Nephron (organoid): ENCODE results near the gene ELMOD3.
"Not testable (repeated sequence)": the region's sequence is repeated elsewhere in the genome, so short reads cannot be mapped to it uniquely, and the experiment has no call there.

ENCODE experiments used
- H3K27ac Mint-ChIP-seq, 3 experiments: 2 replicates each; pipeline ENCODE4 v1.8.0; 2020; ENCODE audit warnings: mixed read lengths in 3 of 3, mild to moderate bottlenecking in 2 of 3, moderate library complexity in 1 of 3
- H3K27me3 Mint-ChIP-seq: 2 replicates; pipeline ENCODE4 v1.8.0; 2021; ENCODE audit warnings: low read depth, mild to moderate bottlenecking, moderate library complexity, mixed read lengths
- H3K36me3 Mint-ChIP-seq: 2 replicates; pipeline ENCODE4 v1.8.0; 2020; ENCODE audit warnings: low read depth, mixed read lengths
- H3K4me1 Mint-ChIP-seq: 2 replicates; pipeline ENCODE4 v1.8.0; 2020; ENCODE audit warnings: mixed read lengths
- H3K4me3 Mint-ChIP-seq, 3 experiments: 2 replicates each; pipeline ENCODE4 v1.8.0; 2020; ENCODE audit warnings: mild to moderate bottlenecking in 3 of 3, mixed read lengths in 3 of 3, moderate library complexity in 2 of 3
- H3K9me3 Mint-ChIP-seq: 2 replicates; pipeline ENCODE4 v1.8.0; 2020; ENCODE audit warnings: mixed read lengths
- CTCF ChIP-seq, 3 experiments: fragments of 200-600 bp; sonication (generic); IDR thresholded peaks; one replicate each; pipeline ENCODE4 v1.5.0; 2021; ENCODE audit warnings: antibody characterized with exemption in 3 of 3; ENCODE audit not compliant: unreplicated experiment in 3 of 3

Gene ELMOD3

DNA sequence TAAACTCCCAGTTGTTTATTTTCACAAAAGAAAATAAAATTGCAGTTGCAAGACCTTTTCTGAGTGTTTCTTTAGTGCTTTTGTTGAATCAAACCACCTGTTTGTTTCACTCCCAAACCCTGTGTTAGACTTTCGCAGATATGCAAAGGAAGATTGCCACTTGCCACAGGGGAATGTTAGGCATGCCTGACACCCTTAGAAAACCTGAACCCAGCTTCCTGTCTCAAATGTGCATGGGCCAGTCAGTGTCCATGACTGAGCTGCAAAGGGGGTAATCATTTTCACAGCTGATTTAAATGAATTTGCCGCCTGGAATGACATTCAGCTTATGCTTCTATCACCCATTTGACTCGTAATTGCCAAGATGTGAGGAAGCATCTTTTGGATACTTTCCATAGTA, 44.2 kb upstream of the ELMOD3 start:
- no peak overlapping the region for H3K4me3 Mint-ChIP-seq
- TF ChIP-seq CTCF (IDR thresholded peaks at IDR 0.05; ENCODE audit: unreplicated experiment in 3 of 3): no peak
- H3K4me1 Mint-ChIP-seq: peaks cover 30% of the 10 kb centered on the region
- no peaks in the 10 kb centered on the region for H3K27me3 Mint-ChIP-seq
- H3K9me3 Mint-ChIP-seq: no peaks in the 10 kb centered on the region
- peaks cover 53% of the 10 kb centered on the region for H3K36me3 Mint-ChIP-seq
- peak overlapping the region; percentile 59 to 95 (median 75) for H3K27ac Mint-ChIP-seq

GRCh38 chr2:85312404-85312803, 42.2 kb upstream of the ELMOD3 start:
- Mint-ChIP-seq H3K9me3 (no peaks in the 10 kb centered on the region), H3K4me3 (no peak overlapping the region), H3K27ac (no peak overlapping the region), H3K4me1 (peaks cover 30% of the 10 kb centered on the region), H3K36me3 (peaks cover 50% of the 10 kb centered on the region), H3K27me3 (no peaks in the 10 kb centered on the region)
- no peak for TF ChIP-seq CTCF (IDR thresholded peaks at IDR 0.05; ENCODE audit: unreplicated experiment in 3 of 3)

GRCh38 chr2:85314884-85315242, 39.7 kb upstream of the ELMOD3 start:
- Mint-ChIP-seq H3K27ac (no peak overlapping the region), H3K4me3 (no peak overlapping the region), H3K36me3 (peaks cover 49% of the 10 kb centered on the region), H3K9me3 (no peaks in the 10 kb centered on the region), H3K4me1 (peaks cover 26% of the 10 kb centered on the region), H3K27me3 (no peaks in the 10 kb centered on the region)
- no peak for TF ChIP-seq CTCF (IDR thresholded peaks at IDR 0.05; ENCODE audit: unreplicated experiment in 3 of 3)

DNA sequence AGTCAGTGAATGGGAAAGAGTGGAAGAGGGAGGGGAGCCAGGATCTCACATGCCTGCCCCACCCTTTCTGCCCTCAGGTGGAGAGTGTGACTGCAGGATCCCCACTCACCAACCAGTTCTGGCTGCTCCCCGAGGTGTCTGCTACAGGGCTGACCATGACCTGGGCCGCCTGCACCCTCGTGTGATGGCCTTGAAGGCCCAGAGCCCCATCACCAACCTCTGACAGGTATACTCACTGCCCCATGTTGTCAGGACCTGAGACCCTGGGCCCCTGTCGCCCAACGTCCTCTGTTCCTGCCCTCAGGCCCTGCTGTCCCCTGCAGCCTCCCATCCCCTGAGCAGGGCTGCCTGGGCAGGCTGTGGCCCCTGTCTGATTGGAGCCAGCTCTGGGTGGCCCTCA, 38.6 kb upstream of the ELMOD3 start:
- Mint-ChIP-seq H3K4me1 (peaks cover 18% of the 10 kb centered on the region), H3K27ac (peak overlapping the region in 1 of 3 experiments; percentile 51), H3K36me3 (peaks cover 52% of the 10 kb centered on the region)
- not testable (repeated sequence) for H3K9me3 Mint-ChIP-seq, H3K27me3 Mint-ChIP-seq, H3K4me3 Mint-ChIP-seq

DNA sequence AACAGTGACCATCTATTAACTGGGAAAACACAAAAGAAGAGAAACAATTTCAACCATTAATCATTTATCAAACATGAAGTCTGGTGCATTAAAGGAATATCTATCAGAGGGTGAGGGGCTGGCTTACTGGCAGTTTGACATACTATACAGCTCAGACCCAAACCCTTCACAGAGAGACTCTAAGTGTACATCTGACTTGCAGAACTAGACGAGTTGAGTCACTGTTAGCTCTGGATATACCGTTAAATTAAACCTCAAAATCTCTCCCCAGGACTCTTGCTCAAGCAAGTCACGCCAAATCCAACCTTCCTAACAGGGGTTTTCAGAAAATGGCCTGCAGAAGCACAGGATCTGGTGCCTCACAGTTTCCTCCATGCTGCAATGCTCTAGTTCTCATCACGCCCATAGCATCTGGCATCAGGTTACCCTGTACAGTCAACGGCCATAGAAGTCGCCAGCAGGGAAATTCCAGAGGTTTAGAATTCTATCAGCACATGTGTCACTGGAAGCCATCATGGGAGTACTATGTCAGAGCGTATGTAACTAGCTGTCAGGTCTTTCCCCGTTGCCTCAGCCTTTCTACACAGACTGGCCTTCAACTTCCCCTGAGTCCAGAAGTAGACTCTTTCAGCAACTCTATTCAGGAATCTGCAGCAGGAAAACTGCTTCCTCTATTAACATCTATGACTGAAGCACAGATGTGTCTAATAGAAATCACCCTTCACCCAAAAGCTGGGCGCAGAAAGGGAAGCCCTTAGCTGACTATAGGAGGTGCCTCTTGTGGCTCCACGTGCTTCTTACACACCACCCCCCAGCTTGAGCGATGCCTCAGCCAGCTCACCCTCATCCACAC, 36.1 kb upstream of the ELMOD3 start:
- Mint-ChIP-seq H3K4me1 (peaks cover 19% of the 10 kb centered on the region), H3K36me3 (peaks cover 71% of the 10 kb centered on the region), H3K27me3 (no peaks in the 10 kb centered on the region), H3K27ac (peak overlapping the region in 2 of 3 experiments; percentile 7 to 20), H3K9me3 (no peaks in the 10 kb centered on the region), H3K4me3 (no peak overlapping the region)
- TF ChIP-seq CTCF (IDR thresholded peaks at IDR 0.05; ENCODE audit: unreplicated experiment in 3 of 3): no peak

- H3K27me3 Mint-ChIP-seq: no peaks in the 10 kb centered on the region
- no peak overlapping the region for H3K4me3 Mint-ChIP-seq
- H3K9me3 Mint-ChIP-seq: no peaks in the 10 kb centered on the region
- TF ChIP-seq CTCF (IDR thresholded peaks at IDR 0.05; ENCODE audit: unreplicated experiment in 3 of 3): no peak
- H3K4me1 Mint-ChIP-seq: peaks cover 22% of the 10 kb centered on the region
- no peak overlapping the region for H3K27ac Mint-ChIP-seq
- peaks cover 76% of the 10 kb centered on the region for H3K36me3 Mint-ChIP-seq
These were observed 34.8 kb upstream of the ELMOD3 start for GRCh38 chr2:85319796-85320195.
